ENCODE data around the gene SRBD1. TPM values are rescaled to one million over a fixed set of nuclear protein-coding genes. Genes with fewer than 3 reads are reported as not detected.

Gene SRBD1
- polyA plus RNA-seq, 3 donors, result 5.8 to 9.2 (median 7.0) TPM

DNA sequence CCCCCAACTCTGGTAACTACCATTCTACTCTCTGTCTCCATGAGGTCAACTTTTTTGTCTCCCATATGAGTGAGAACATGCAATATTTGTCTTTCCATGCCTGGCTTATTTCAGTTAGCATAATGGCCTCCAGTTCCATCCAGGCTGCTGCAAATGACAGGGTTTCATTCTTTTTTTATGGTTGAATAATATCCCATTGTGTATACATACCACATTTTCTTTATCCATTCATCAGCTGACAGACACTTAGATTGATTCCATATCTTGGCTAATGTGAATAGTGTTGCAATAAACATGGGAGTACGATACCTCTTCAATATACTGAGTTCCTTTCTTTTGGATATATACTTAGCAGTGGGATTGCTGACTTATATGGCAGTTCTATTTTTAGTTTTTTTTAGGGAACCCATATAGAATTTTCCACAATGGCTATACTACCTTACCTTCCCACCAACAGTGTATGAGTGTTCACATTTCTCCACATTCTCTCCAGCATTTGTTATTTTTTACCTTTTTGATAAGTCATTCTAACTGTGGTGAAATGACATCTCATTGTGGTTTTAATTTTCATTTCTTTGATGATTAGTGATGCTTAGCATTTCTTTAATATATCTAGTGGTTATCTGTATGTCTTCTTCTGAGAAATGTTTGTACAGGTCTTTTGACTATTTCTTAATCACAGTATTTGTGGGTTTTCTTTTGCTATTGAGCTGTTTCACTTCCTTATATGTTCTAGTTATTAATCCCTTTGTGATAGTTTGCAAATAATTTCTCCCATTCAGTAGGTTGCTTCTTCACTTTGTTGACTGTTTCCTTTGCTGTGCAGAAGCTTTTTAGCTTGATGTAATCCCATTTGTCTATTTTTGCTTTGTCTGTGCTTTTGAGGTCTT, 112.2 kb downstream of the SRBD1 start:
- DNase-seq, result no peak
- H3K4me2 ChIP-seq (replicated peaks; ENCODE audit: extremely low read depth, low read length, poor library complexity, severe bottlenecking), result no peak overlapping the region
- TF ChIP-seq, protein P1, sequence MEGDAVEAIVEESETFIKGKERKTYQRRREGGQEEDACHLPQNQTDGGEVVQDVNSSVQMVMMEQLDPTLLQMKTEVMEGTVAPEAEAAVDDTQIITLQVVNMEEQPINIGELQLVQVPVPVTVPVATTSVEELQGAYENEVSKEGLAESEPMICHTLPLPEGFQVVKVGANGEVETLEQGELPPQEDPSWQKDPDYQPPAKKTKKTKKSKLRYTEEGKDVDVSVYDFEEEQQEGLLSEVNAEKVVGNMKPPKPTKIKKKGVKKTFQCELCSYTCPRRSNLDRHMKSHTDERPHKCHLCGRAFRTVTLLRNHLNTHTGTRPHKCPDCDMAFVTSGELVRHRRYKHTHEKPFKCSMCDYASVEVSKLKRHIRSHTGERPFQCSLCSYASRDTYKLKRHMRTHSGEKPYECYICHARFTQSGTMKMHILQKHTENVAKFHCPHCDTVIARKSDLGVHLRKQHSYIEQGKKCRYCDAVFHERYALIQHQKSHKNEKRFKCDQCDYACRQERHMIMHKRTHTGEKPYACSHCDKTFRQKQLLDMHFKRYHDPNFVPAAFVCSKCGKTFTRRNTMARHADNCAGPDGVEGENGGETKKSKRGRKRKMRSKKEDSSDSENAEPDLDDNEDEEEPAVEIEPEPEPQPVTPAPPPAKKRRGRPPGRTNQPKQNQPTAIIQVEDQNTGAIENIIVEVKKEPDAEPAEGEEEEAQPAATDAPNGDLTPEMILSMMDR (IDR thresholded peaks at IDR 0.05), result no peak
- no peaks in the 10 kb centered on the region for H3K27me3 ChIP-seq (ENCODE audit: control insufficient read depth in 2 of 2, insufficient read depth in 2 of 2, low read length in 2 of 2)
- peaks cover 5 to 7% of the 10 kb centered on the region in 2 donors for H3K9me3 ChIP-seq (replicated peaks in 1 of 2; ENCODE audit: control insufficient read depth in 1 of 2, insufficient read depth in 1 of 2, low read length in 2 of 2)
- no peak overlapping the region for H3K27ac ChIP-seq (ENCODE audit: low read depth in 1 of 2, low read length in 2 of 2)
- no peak overlapping the region for H2AFZ ChIP-seq (ENCODE audit: insufficient read depth, low read depth, low read length, poor library complexity, severe bottlenecking)
- peaks cover 14% of the 10 kb centered on the region in 2 donors for H3K36me3 Mint-ChIP-seq
- intact Hi-C loops (cut with micrococcal nuclease), result loop anchor here in 1 of 2 donors (5.0 kb wide), 1 partner anchor 517 kb away; no protein-coding TSS in a partner anchor
- no peaks in the 10 kb centered on the region for H3K36me3 ChIP-seq (replicated peaks in 1 of 2; ENCODE audit: control insufficient read depth in 1 of 2, insufficient read depth in 2 of 2, low read length in 2 of 2)
- H3K4me3 ChIP-seq (replicated peaks in 1 of 3; ENCODE audit: low read depth in 2 of 3, low read length in 3 of 3), result no peak overlapping the region
- H4K20me1 ChIP-seq (ENCODE audit: insufficient read depth, low read length), result no peaks in the 10 kb centered on the region
- peaks cover 5 to 10% of the 10 kb centered on the region in 2 donors for H3K4me1 ChIP-seq (ENCODE audit: control insufficient read depth in 1 of 2, insufficient read depth in 2 of 2, low read length in 2 of 2)
- H3K9ac ChIP-seq (ENCODE audit: insufficient read depth, low read length, poor library complexity, severe bottlenecking), result no peak overlapping the region
- no peak overlapping the region for H3K27ac Mint-ChIP-seq
- no peaks in the 10 kb centered on the region for H3K79me2 ChIP-seq (ENCODE audit: insufficient read depth, low read length)
- no peak overlapping the region for H3K4me3 Mint-ChIP-seq
- no peaks in the 10 kb centered on the region for H3K27me3 Mint-ChIP-seq (ENCODE audit: low read depth in 3 of 3)
- H3K9me3 Mint-ChIP-seq, result peaks cover 0 to 15% (median 11%) of the 10 kb centered on the region in 7 donors
- no CpG with 5 or more reads among the region's 1 CpG for WGBS (ENCODE audit: insufficient coverage)
- H3K4me1 Mint-ChIP-seq, result peaks cover 14% of the 10 kb centered on the region

- H3K27me3 Mint-ChIP-seq (ENCODE audit: low read depth in 3 of 3), result no peaks in the 10 kb centered on the region
- 63% methylated on average over 1 of the region's 2 CpGs for WGBS (ENCODE audit: insufficient coverage)
- Histone ChIP-seq H3K27me3 (ENCODE audit: control insufficient read depth in 2 of 2, insufficient read depth in 2 of 2, low read length in 2 of 2) (no peaks in the 10 kb centered on the region), H2AFZ (ENCODE audit: insufficient read depth, low read depth, low read length, poor library complexity, severe bottlenecking) (no peak overlapping the region), H3K79me2 (ENCODE audit: insufficient read depth, low read length) (no peaks in the 10 kb centered on the region), H3K4me1 (ENCODE audit: control insufficient read depth in 1 of 2, insufficient read depth in 2 of 2, low read length in 2 of 2) (peaks cover 5 to 10% of the 10 kb centered on the region in 2 donors), H3K9me3 (replicated peaks in 1 of 2; ENCODE audit: control insufficient read depth in 1 of 2, insufficient read depth in 1 of 2, low read length in 2 of 2) (peaks cover 5 to 7% of the 10 kb centered on the region in 2 donors), H3K36me3 (replicated peaks in 1 of 2; ENCODE audit: control insufficient read depth in 1 of 2, insufficient read depth in 2 of 2, low read length in 2 of 2) (peaks cover 0 to 11% of the 10 kb centered on the region in 2 donors), H3K4me2 (replicated peaks; ENCODE audit: extremely low read depth, low read length, poor library complexity, severe bottlenecking) (no peak overlapping the region), H3K27ac (ENCODE audit: low read depth in 1 of 2, low read length in 2 of 2) (no peak overlapping the region), H4K20me1 (ENCODE audit: insufficient read depth, low read length) (no peaks in the 10 kb centered on the region), H3K4me3 (replicated peaks in 1 of 3; ENCODE audit: low read depth in 2 of 3, low read length in 3 of 3) (no peak overlapping the region), H3K9ac (ENCODE audit: insufficient read depth, low read length, poor library complexity, severe bottlenecking) (no peak overlapping the region)
- H3K36me3 Mint-ChIP-seq, result peaks cover 19 to 23% of the 10 kb centered on the region in 2 donors
- H3K4me1 Mint-ChIP-seq, result peaks cover 14% of the 10 kb centered on the region
- no peak overlapping the region for H3K27ac Mint-ChIP-seq
- no peak for DNase-seq
- H3K4me3 Mint-ChIP-seq, result no peak overlapping the region
- H3K9me3 Mint-ChIP-seq, result peaks cover 0 to 14% (median 9%) of the 10 kb centered on the region in 7 donors
- intact Hi-C loops (cut with micrococcal nuclease), result loop anchor here in 1 of 2 donors (5.0 kb wide), 1 partner anchor 515 kb away; no protein-coding TSS in a partner anchor
- TF ChIP-seq, protein P1 (IDR thresholded peaks at IDR 0.05), result no peak
Measured at GRCh38 chr2:45497355-45497754, 113.7 kb downstream of the SRBD1 start.
